ENCODE results near the gene RHBDL2. TPM values are rescaled to one million over a fixed set of nuclear protein-coding genes. Genes with fewer than 3 reads are reported as not detected.
"Not testable (repeated sequence)": the region's sequence is repeated elsewhere in the genome, so short reads cannot be mapped to it uniquely, and the experiment has no call there.

The RHBDL2 gene
- total RNA-seq, 1 donor from 2014 or later, result 19.3 TPM

- DNase-seq (ENCODE audit: low spot score), result no peak
Measured at GRCh38 chr1:38881487-38881886, 60.1 kb downstream of the RHBDL2 start, which contains the start of gene GJA9. Gene GJA9 (minus strand): TSS chr1:38881587. CDS start chr1:38876098, 5,489 bp downstream.

GRCh38 chr1:38875811-38876210 lies 65.8 kb downstream of the RHBDL2 start:
- DNase-seq (ENCODE audit: low spot score), result no peak

GRCh38 chr1:38873027-38873969 lies 68.3 kb downstream of the RHBDL2 start, which contains the start of gene MYCBP:
Gene MYCBP (minus strand): TSS chr1:38873348. CDS start chr1:38873305, 43 bp downstream.
- DNase-seq (ENCODE audit: low spot score), result peak; percentile 97

- DNase-seq (ENCODE audit: low spot score), result no peak
Measured at GRCh38 chr1:38872401-38873026, 69.1 kb downstream of the RHBDL2 start.

GRCh38 chr1:38870996-38871395 lies 70.6 kb downstream of the RHBDL2 start:
- no peak for DNase-seq (ENCODE audit: low spot score)

- DNase-seq (ENCODE audit: low spot score), result no peak
Measured at GRCh38 chr1:38867208-38867607, 74.4 kb downstream of the RHBDL2 start.

- no peak for DNase-seq (ENCODE audit: low spot score)
Measured at GRCh38 chr1:38865112-38865715, 76.4 kb downstream of the RHBDL2 start.

GRCh38 chr1:38860454-38860795 lies 81.2 kb downstream of the RHBDL2 start:
- DNase-seq (ENCODE audit: low spot score), result no peak

- DNase-seq (ENCODE audit: low spot score), result peak; percentile 100
Measured at GRCh38 chr1:38859561-38860453, 81.8 kb downstream of the RHBDL2 start, which contains the start of gene RRAGC. Gene RRAGC (minus strand): TSS chr1:38859772. CDS start chr1:38859646, 126 bp downstream.

GRCh38 chr1:38858833-38859560 lies 82.6 kb downstream of the RHBDL2 start:
- peak; percentile 51 for DNase-seq (ENCODE audit: low spot score)

- DNase-seq (ENCODE audit: low spot score), result no peak
Measured at GRCh38 chr1:38852780-38853179, 88.8 kb downstream of the RHBDL2 start.

- no peak for DNase-seq (ENCODE audit: low spot score)
Measured at GRCh38 chr1:38848071-38848470, 93.6 kb downstream of the RHBDL2 start.

- DNase-seq (ENCODE audit: low spot score), result no peak
Measured at GRCh38 chr1:38846210-38846609, 95.4 kb downstream of the RHBDL2 start.

GRCh38 chr1:38845088-38845487 lies 96.5 kb downstream of the RHBDL2 start:
- not testable (repeated sequence) for DNase-seq (ENCODE audit: low spot score)

- no peak for DNase-seq (ENCODE audit: low spot score)
Measured at GRCh38 chr1:38840281-38840680, 101.3 kb downstream of the RHBDL2 start.

GRCh38 chr1:38839363-38839762 lies 102.3 kb downstream of the RHBDL2 start:
- DNase-seq (ENCODE audit: low spot score), result no peak

- not testable (repeated sequence) for DNase-seq (ENCODE audit: low spot score)
Measured at GRCh38 chr1:38836316-38836715, 105.3 kb downstream of the RHBDL2 start.
